K562 (cell line): ENCODE results near the gene PPM1D. TPM values are rescaled to one million over a fixed set of nuclear protein-coding genes. Genes with fewer than 3 reads are reported as not detected.
A peak's percentile ranks its signal among the peaks of the same experiment; 100 is the strongest.

Experiments used
- ATAC-seq: fragments of 200-7000 bp; cut with Tn5 transposase; 3 replicates; pipeline ENCODE4 v1.9.1; 2020; ENCODE audit warnings: moderate library complexity
- BruUV-seq: library from RNA; stranded (reverse); fragments of 400-500 nt; replicated peaks from 2 replicates; lab custom pipeline; 2021; lab: Mats Ljungman, UMichigan
- CTCF ChIA-PET: fragments of 300-600 bp; formaldehyde crosslinking; extraction: SDS; loops from one replicate; lab custom pipeline; 2021; ENCODE audit warnings: low intra/inter-chr PET ratio; lab: Yijun Ruan, JAX
- POLR2A ChIA-PET: fragments of 300-600, 350-650 bp; sonication (Branson Sonifier 250); formaldehyde crosslinking; extraction: SDS; loops from one replicate; lab custom pipeline; 2021; ENCODE audit warnings: antibody characterized with exemption, inconsistent platforms; lab: Yijun Ruan, JAX
- DNase-seq, 4 experiments: peaks; one replicate each; pipeline versions ENCODE4 v3.0.0 to v3.0.0-alpha.2; 2011 to 2018; ENCODE audit warnings: low spot score in 3 of 4, mixed read lengths in 3 of 4; ENCODE audit errors: extremely low read depth in 1 of 4
- FAIRE-seq: peaks from 2 replicates; lab custom pipeline; 2011; peaks lifted over from hg19 to GRCh38; lab: Jason Lieb, UNC
- H2AFZ ChIP-seq: 2 replicates; pipeline ENCODE4 v1.6.0; 2011; ENCODE audit warnings: low read depth, low read length, control low read depth, inconsistent platforms
- H3K27ac ChIP-seq: fragments of 200-600 bp; 3 replicates; pipeline ENCODE4 v1.8.0; 2011; ENCODE audit warnings: low read depth, mild to moderate bottlenecking, control low read depth, inconsistent platforms, low read length, moderate library complexity, mixed read lengths; ENCODE audit errors: extremely low read depth
- H3K27me3 ChIP-seq, 2 experiments: fragments of 300-600 bp in 1 of 2; 2 replicates in 1 of 2; 3 replicates in 1 of 2; pipeline versions ENCODE4 v1.6.0 to v1.8.0; 2011; ENCODE audit warnings: inconsistent platforms in 2 of 2, low read length in 2 of 2, mild to moderate bottlenecking in 1 of 2, mixed read lengths in 1 of 2, moderate library complexity in 1 of 2; ENCODE audit not compliant: control insufficient read depth in 2 of 2, insufficient read depth in 2 of 2
- H3K36me3 ChIP-seq: fragments of 300-600 bp; 3 replicates; pipeline ENCODE4 v1.8.0; 2011; ENCODE audit warnings: mild to moderate bottlenecking, low read length, inconsistent platforms; ENCODE audit not compliant: control insufficient read depth, insufficient read depth
- H3K4me1 ChIP-seq, 2 experiments: fragments of 200-600 bp in 1 of 2; replicated peaks in 1 of 2; 2 replicates in 1 of 2; 3 replicates in 1 of 2; pipeline versions ENCODE4 v1.5.1 to v1.8.0; 2011; ENCODE audit warnings: inconsistent platforms in 2 of 2, low read length in 2 of 2, mild to moderate bottlenecking in 1 of 2, mixed read lengths in 1 of 2, moderate library complexity in 1 of 2; ENCODE audit not compliant: control insufficient read depth in 2 of 2, insufficient read depth in 2 of 2
- H3K4me2 ChIP-seq: 2 replicates; pipeline ENCODE4 v1.6.1; 2011; ENCODE audit warnings: low read length, control low read depth, inconsistent platforms, mixed read lengths; ENCODE audit not compliant: insufficient read depth
- H3K4me3 ChIP-seq: fragments of 200-600 bp; sonication (generic), shearing (Covaris generic); 2 replicates; pipeline ENCODE4 v1.5.1; 2016; ENCODE audit warnings: control low read depth, inconsistent platforms
- H3K79me2 ChIP-seq: fragments of 200-600 bp; 3 replicates; pipeline ENCODE4 v1.8.0; 2011; ENCODE audit warnings: low read length, inconsistent platforms; ENCODE audit not compliant: control insufficient read depth, insufficient read depth
- H3K9ac ChIP-seq, 2 experiments: 2 replicates each; pipeline versions ENCODE4 v1.6.0 to v1.6.1; 2011; ENCODE audit warnings: low read depth in 2 of 2, low read length in 2 of 2, control low read depth in 1 of 2, inconsistent platforms in 1 of 2, mild to moderate bottlenecking in 1 of 2, mixed read lengths in 1 of 2; ENCODE audit not compliant: insufficient read depth in 1 of 2
- H3K9me1 ChIP-seq: one replicate; pipeline ENCODE4 v1.6.0; 2011; ENCODE audit warnings: inconsistent platforms, mild to moderate bottlenecking, low read length, moderate library complexity; ENCODE audit not compliant: control insufficient read depth, insufficient read depth
- H3K9me3 ChIP-seq: replicated peaks from 2 replicates; pipeline ENCODE4 v1.5.1; 2011; ENCODE audit warnings: low read depth, low read length, inconsistent platforms; ENCODE audit not compliant: control insufficient read depth, insufficient read depth
- H4K20me1 ChIP-seq: replicated peaks from 2 replicates; pipeline ENCODE4 v1.6.1; 2011; ENCODE audit warnings: low read length, inconsistent platforms, mixed read lengths; ENCODE audit not compliant: control insufficient read depth, insufficient read depth
- BCLAF1 ChIP-seq, 2 experiments: fragments of 450-650 bp in 1 of 2; IDR thresholded peaks; 2 replicates each; pipeline ENCODE4 v1.6.1; 2011 to 2017; ENCODE audit warnings: low read depth in 2 of 2, antibody characterized with exemption in 1 of 2, borderline replicate concordance in 1 of 2, low read length in 1 of 2, mild to moderate bottlenecking in 1 of 2, mixed read lengths in 1 of 2; ENCODE audit not compliant: control insufficient read depth in 1 of 2
- CBFB ChIP-seq: sonication (generic); formaldehyde crosslinking; IDR thresholded peaks from 2 replicates; pipeline ENCODE4 v1.4.0; 2020; ENCODE audit warnings: mild to moderate bottlenecking, missing genetic modification reagents
- CGGBP1 ChIP-seq: fragments of 250-450 bp; sonication (Bioruptor Pico); IDR thresholded peaks from 2 replicates; pipeline ENCODE4 v1.9.0; 2021; ENCODE audit warnings: mild to moderate bottlenecking
- PATZ1 ChIP-seq: fragments of 250-450 bp; sonication (Bioruptor Pico); IDR thresholded peaks from 2 replicates; pipeline ENCODE4 v1.5.0; 2020; ENCODE audit warnings: mild to moderate bottlenecking, borderline replicate concordance
- PHB ChIP-seq: fragments of 250-450 bp; sonication (Bioruptor Pico); IDR thresholded peaks from 2 replicates; pipeline ENCODE4 v1.5.0; 2021
- TCF7 ChIP-seq: sonication (generic); IDR thresholded peaks from 2 replicates; pipeline ENCODE4 v1.6.1; 2016; ENCODE audit warnings: antibody characterized with exemption, borderline replicate concordance
- WGBS: fragments of 100-300 bp; shearing (Covaris generic); methylation state at CpG from one replicate; pipeline ENCODE4 v1.1.6; 2016; ENCODE audit warnings: low coverage, mixed read lengths; ENCODE audit not compliant: insufficient coverage; ENCODE audit errors: missing lambda C conversion rate; 5-methylcytosine and 5-hydroxymethylcytosine counted together
- in situ Hi-C: fragments of 300-500 bp; cut with MboI; formaldehyde crosslinking; loops from 4 replicates; pipeline ENCODE4 v1.15.0; 2018; ENCODE audit warnings: inconsistent platforms, mixed read lengths
- intact Hi-C: fragments of 100-400 bp; cut with micrococcal nuclease; formaldehyde crosslinking; loops from 2 replicates; pipeline ENCODE4 v1.14.2; 2022
- polyA plus RNA-seq, 8 experiments: library from polyadenylated mRNA; depleted of rRNA in 4 of 8; stranded (reverse) in 5 of 8; unstranded in 3 of 8; fragments of >200 nt; fragmentation: Nextera tagmentation in 2 of 8; fragmentation: Illumina TruSeq in 1 of 8; extraction: Ambion mirVana in 2 of 8; extraction: Trizol in 1 of 8; gene quantifications; 2 replicates each; pipeline versions ENCODE4 v1.2.1 to v1.2.3, GENCODE V29; 2011 to 2014; ENCODE audit warnings: inconsistent platforms in 1 of 8, missing spikeins in 1 of 8
- total RNA-seq, 7 experiments: library from RNA; depleted of rRNA in 6 of 7; stranded (reverse); fragments of >200 nt in 6 of 7; fragmentation: Illumina TruSeq in 2 of 7; extraction: Trizol in 2 of 7; gene quantifications; 2 replicates each; pipeline versions ENCODE4 v1.2.1 to v1.2.3, GENCODE V29; 2011 to 2021; ENCODE audit warnings: low replicate concordance in 1 of 7
- TF ChIP-seq, protein P1 (sequence below), 3 experiments: fragments of 200-800 bp in 1 of 3; fragments of 250-450 bp in 1 of 3; fragments of 450-650 bp in 1 of 3; sonication (Bioruptor Pico) in 1 of 3; sonication (Bioruptor generic) in 1 of 3; formaldehyde crosslinking in 1 of 3; IDR thresholded peaks; 2 replicates each; pipeline versions ENCODE4 v1.6.1 to v1.8.0; 2016 to 2022; ENCODE audit warnings: mild to moderate bottlenecking in 2 of 3, missing genetic modification characterization in 2 of 3, missing compliant biosample characterization in 1 of 3, moderate library complexity in 1 of 3

The PPM1D gene
- total and polyA plus RNA-seq, 9 of the 15 experiments (the other 6 are each of a cell fraction or from before 2014, with no cell fraction given), result 2.1 to 19.0 (median 7.8) TPM

- no peak for FAIRE-seq
- no peaks in the 10 kb centered on the region; a peak in 1 of 5 replicates for H3K27me3 ChIP-seq
- H3K79me2 ChIP-seq, result no peaks in the 10 kb centered on the region
- no peak for TF ChIP-seq CGGBP1 (CRISPR knock-in tag)
- TF ChIP-seq PHB (CRISPR knock-in tag), result no peak
- TF ChIP-seq PATZ1 (CRISPR knock-in tag), result no peak
- TF ChIP-seq, protein P1, sequence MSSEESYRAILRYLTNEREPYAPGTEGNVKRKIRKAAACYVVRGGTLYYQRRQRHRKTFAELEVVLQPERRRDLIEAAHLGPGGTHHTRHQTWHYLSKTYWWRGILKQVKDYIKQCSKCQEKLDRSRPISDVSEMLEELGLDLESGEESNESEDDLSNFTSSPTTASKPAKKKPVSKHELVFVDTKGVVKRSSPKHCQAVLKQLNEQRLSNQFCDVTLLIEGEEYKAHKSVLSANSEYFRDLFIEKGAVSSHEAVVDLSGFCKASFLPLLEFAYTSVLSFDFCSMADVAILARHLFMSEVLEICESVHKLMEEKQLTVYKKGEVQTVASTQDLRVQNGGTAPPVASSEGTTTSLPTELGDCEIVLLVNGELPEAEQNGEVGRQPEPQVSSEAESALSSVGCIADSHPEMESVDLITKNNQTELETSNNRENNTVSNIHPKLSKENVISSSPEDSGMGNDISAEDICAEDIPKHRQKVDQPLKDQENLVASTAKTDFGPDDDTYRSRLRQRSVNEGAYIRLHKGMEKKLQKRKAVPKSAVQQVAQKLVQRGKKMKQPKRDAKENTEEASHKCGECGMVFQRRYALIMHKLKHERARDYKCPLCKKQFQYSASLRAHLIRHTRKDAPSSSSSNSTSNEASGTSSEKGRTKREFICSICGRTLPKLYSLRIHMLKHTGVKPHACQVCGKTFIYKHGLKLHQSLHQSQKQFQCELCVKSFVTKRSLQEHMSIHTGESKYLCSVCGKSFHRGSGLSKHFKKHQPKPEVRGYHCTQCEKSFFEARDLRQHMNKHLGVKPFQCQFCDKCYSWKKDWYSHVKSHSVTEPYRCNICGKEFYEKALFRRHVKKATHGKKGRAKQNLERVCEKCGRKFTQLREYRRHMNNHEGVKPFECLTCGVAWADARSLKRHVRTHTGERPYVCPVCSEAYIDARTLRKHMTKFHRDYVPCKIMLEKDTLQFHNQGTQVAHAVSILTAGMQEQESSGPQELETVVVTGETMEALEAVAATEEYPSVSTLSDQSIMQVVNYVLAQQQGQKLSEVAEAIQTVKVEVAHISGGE (CRISPR knock-in tag; IDR thresholded peaks at IDR 0.05), result peak in 1 of 3 experiments; percentile 87; a peak in 2 of 6 replicates
- TF ChIP-seq CBFB (CRISPR knock-in tag), result no peak
- no peak for TF ChIP-seq TCF7
- 0 out of 4 replicates have a peak, but pooled peaks of 1 of the 2 experiments have one; percentile 9 for TF ChIP-seq BCLAF1 (IDR thresholded peaks at IDR 0.05; ENCODE audit: borderline replicate concordance in 1 of 2, control insufficient read depth in 1 of 2, low read depth in 2 of 2, low read length in 1 of 2)
- TF ChIP-seq, all 486 proteins: peak for 2
- H3K4me1 ChIP-seq, result no peaks in the 10 kb centered on the region
- H3K9me1 ChIP-seq, result no peaks in the 10 kb centered on the region
- ChIA-PET CTCF (no interaction called here), POLR2A (interaction anchor here (0.6 to 1.3 kb wide), 2 partner anchors 36 to 1014 kb away, joined by 3 to 4 read pairs; no protein-coding TSS in a partner anchor)
- ATAC-seq (no peak), DNase-seq (no peak)
- no peaks in the 10 kb centered on the region for H3K9me3 ChIP-seq
- in situ Hi-C loops, result no loop called here
- H2AFZ ChIP-seq, result no peak overlapping the region
- no peak overlapping the region for H3K4me2 ChIP-seq
- no peak overlapping the region for H3K27ac ChIP-seq
- 31% methylated on average over 6 of the region's 6 CpGs for WGBS
- no peaks in the 10 kb centered on the region for H3K36me3 ChIP-seq
- intact Hi-C loops, result no loop called here
- no peak overlapping the region for H3K9ac ChIP-seq
- no peak overlapping the region for H3K4me3 ChIP-seq
- no peaks in the 10 kb centered on the region for H4K20me1 ChIP-seq
- no TSS peak for BruUV-seq
These were observed 34.8 kb upstream of the PPM1D start for GRCh38 chr17:60565233-60565632.
